ENCODE data around the gene VAPA. TPM values are rescaled to one million over a fixed set of nuclear protein-coding genes. Genes with fewer than 3 reads are reported as not detected.
A peak's percentile ranks its signal among the peaks of the same experiment; 100 is the strongest.

Gene VAPA
- total RNA-seq, 1 donor from 2014 or later = 184 TPM

- DNase-seq (ENCODE audit: low spot score) (no peak), ATAC-seq (no peak)
- intact Hi-C loops (cut with DNase I) = no loop called here
These were observed 13.7 kb downstream of the VAPA start for GRCh38 chr18:9927392-9928063.

- ATAC-seq = no peak
- intact Hi-C loops (cut with DNase I) = no loop called here
- DNase-seq (ENCODE audit: low spot score) = no peak
These were observed 14.9 kb downstream of the VAPA start for GRCh38 chr18:9928646-9929259.

GRCh38 chr18:9930299-9930884 is 16.6 kb downstream of the VAPA start:
- no peak for ATAC-seq
- DNase-seq (ENCODE audit: low spot score) = no peak

GRCh38 chr18:9931146-9931545 is 17.3 kb downstream of the VAPA start:
- intact Hi-C loops (cut with DNase I) = no loop called here
- no peak for DNase-seq (ENCODE audit: low spot score)
- no peak for ATAC-seq

More at GRCh38 chr18:9930299-9930884, 16.6 kb downstream of the VAPA start:
- intact Hi-C loops (cut with DNase I) = no loop called here

- DNase-seq (ENCODE audit: low spot score) (no peak), ATAC-seq (no peak)
- intact Hi-C loops (cut with DNase I) = no loop called here
These were observed 17.9 kb downstream of the VAPA start for GRCh38 chr18:9931678-9932077.

GRCh38 chr18:9933865-9934264 is 20.0 kb downstream of the VAPA start:
- intact Hi-C loops (cut with DNase I) = no loop called here
- ATAC-seq (no peak), DNase-seq (ENCODE audit: low spot score) (no peak)

- DNase-seq (ENCODE audit: low spot score) (no peak), ATAC-seq (no peak)
- intact Hi-C loops (cut with DNase I) = no loop called here
These were observed 20.5 kb downstream of the VAPA start for GRCh38 chr18:9934274-9934673.

GRCh38 chr18:9941103-9941502 is 27.3 kb downstream of the VAPA start:
- DNase-seq (ENCODE audit: low spot score) (no peak), ATAC-seq (no peak)
- intact Hi-C loops (cut with DNase I) = no loop called here

GRCh38 chr18:9941660-9942059 is 27.8 kb downstream of the VAPA start:
- intact Hi-C loops (cut with DNase I) = no loop called here
- ATAC-seq = no peak
- DNase-seq (ENCODE audit: low spot score) = no peak

GRCh38 chr18:9943311-9943710 is 29.5 kb downstream of the VAPA start:
- intact Hi-C loops (cut with DNase I) = no loop called here
- ATAC-seq (no peak), DNase-seq (ENCODE audit: low spot score) (no peak)

- DNase-seq (ENCODE audit: low spot score) (no peak), ATAC-seq (peak; percentile 36)
- intact Hi-C loops (cut with DNase I) = no loop called here
These were observed 31.0 kb downstream of the VAPA start for GRCh38 chr18:9944805-9945204.

- intact Hi-C loops (cut with DNase I) = no loop called here
- ATAC-seq = no peak
- no peak for DNase-seq (ENCODE audit: low spot score)
These were observed 33.0 kb downstream of the VAPA start for GRCh38 chr18:9946831-9947230.

GRCh38 chr18:9947248-9947647 is 33.4 kb downstream of the VAPA start:
- no peak for ATAC-seq
- intact Hi-C loops (cut with DNase I) = no loop called here
- no peak for DNase-seq (ENCODE audit: low spot score)

GRCh38 chr18:9949315-9949714 is 35.5 kb downstream of the VAPA start:
- no peak for ATAC-seq
- intact Hi-C loops (cut with DNase I) = no loop called here
- no peak for DNase-seq (ENCODE audit: low spot score)

GRCh38 chr18:9949861-9950260 is 36.0 kb downstream of the VAPA start:
- ATAC-seq (no peak), DNase-seq (ENCODE audit: low spot score) (no peak)
- intact Hi-C loops (cut with DNase I) = no loop called here

- DNase-seq (ENCODE audit: low spot score) (no peak), ATAC-seq (no peak)
- intact Hi-C loops (cut with DNase I) = no loop called here
These were observed 36.6 kb downstream of the VAPA start for GRCh38 chr18:9950289-9951016.

GRCh38 chr18:9951022-9951859 is 37.4 kb downstream of the VAPA start:
- DNase-seq (ENCODE audit: low spot score) (no peak), ATAC-seq (peak; percentile 72)
- intact Hi-C loops (cut with DNase I) = no loop called here

- intact Hi-C loops (cut with DNase I) = no loop called here
- DNase-seq (ENCODE audit: low spot score) (no peak), ATAC-seq (no peak)
These were observed 39.0 kb downstream of the VAPA start for GRCh38 chr18:9952633-9953416.

Data from sciatic nerve (tissue), 2 donors.